Uterus (tissue), 4 donors: ENCODE data around the gene C17orf75. TPM values are rescaled to one million over a fixed set of nuclear protein-coding genes. Genes with fewer than 3 reads are reported as not detected.

Experiments
- DNase-seq, 2 donors: peaks; one replicate each; pipeline ENCODE4 v3.0.0-alpha.2; 2019 to 2020
- H3K27ac ChIP-seq, 2 donors: fragments of 200-600 bp; sonication (generic); 1 replicate in 1 of 2; 2 replicates in 1 of 2; pipeline ENCODE4 v1.5.1; 2016 to 2018
- H3K27me3 ChIP-seq, 2 donors: fragments of 200-600 bp; sonication (generic); one replicate each; pipeline ENCODE4 v1.5.1; 2018 to 2019; ENCODE audit warnings: control low read depth in 1 of 2
- H3K36me3 ChIP-seq, 2 donors: fragments of 200-600 bp; sonication (generic); one replicate each; pipeline ENCODE4 v1.5.1; 2019; ENCODE audit warnings: control low read depth in 1 of 2
- H3K4me1 ChIP-seq, 2 donors: fragments of 200-600 bp; sonication (generic); one replicate each; pipeline ENCODE4 v1.5.1; 2018 to 2019; ENCODE audit warnings: control low read depth in 1 of 2
- H3K4me3 ChIP-seq, 2 donors: fragments of 200-600 bp; sonication (generic); 1 replicate in 1 of 2; 2 replicates in 1 of 2; pipeline ENCODE4 v1.5.1; 2018 to 2019; ENCODE audit warnings: mild to moderate bottlenecking in 1 of 2
- H3K9me3 ChIP-seq, 2 donors: fragments of 200-600 bp; sonication (generic); one replicate each; pipeline ENCODE4 v1.5.1; 2019; ENCODE audit warnings: control low read depth in 1 of 2
- POLR2A ChIP-seq, 2 donors: fragments of 450-650 bp; IDR thresholded peaks; one replicate each; pipeline ENCODE4 v1.6.1; 2016; ENCODE audit warnings: antibody characterized with exemption in 2 of 2, mild to moderate bottlenecking in 1 of 2, moderate library complexity in 1 of 2
- intact Hi-C: fragments of 100-400 bp; cut with DNase I; formaldehyde crosslinking; loops from one replicate; pipeline ENCODE4 v1.15.1; 2023; ENCODE audit warnings: low total_unique reads
- total RNA-seq, 4 donors: library from RNA; depleted of rRNA in 3 of 4; stranded (reverse); fragments of >200 nt in 3 of 4; gene quantifications; one replicate each; pipeline versions ENCODE4 v1.1.0 to v1.2.4, GENCODE V29; 2014 to 2023
- TF ChIP-seq, protein P1 (sequence below), 4 experiments: fragments of 200-600 bp in 2 of 4; fragments of 450-650 bp in 2 of 4; sonication (generic) in 2 of 4; IDR thresholded peaks; one replicate each; pipeline ENCODE4 v1.5.1; 2016 to 2019; ENCODE audit warnings: antibody characterized with exemption in 4 of 4, mild to moderate bottlenecking in 2 of 4, moderate library complexity in 1 of 4
- donor health status: DM: yes; HTN: yes; CAD: no.

Gene C17orf75
- total RNA-seq, 4 donors from 2014 or later = 11.8 to 40.9 (median 18.0) TPM

DNA sequence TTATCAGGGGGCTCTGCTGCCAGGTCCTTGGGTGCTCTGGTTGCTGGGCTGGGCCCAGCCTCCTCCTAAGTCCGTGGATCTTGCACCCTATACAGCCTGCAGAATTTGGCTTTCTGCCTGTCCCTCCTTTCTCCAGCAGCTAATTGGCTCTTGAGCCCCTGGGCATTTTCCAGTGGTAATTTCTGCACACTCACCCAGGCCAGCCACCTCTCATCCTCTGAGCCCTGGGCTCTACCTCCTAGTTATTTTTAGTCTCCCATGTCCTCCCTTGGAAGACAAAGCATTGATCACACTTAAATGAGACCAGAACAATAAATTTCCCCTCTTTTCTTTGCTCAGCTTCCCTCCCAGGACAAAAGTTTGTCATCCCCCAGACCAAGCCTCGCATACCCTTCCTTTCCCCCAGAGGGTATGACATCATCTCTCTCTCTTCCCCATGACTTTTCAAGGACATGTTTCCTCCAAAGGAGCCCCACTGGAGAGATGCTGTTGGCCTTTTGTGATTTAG is 38.1 kb downstream of the C17orf75 start:
- Histone ChIP-seq H3K36me3 (no peaks in the 10 kb centered on the region), H3K4me3 (no peak overlapping the region), H3K9me3 (no peaks in the 10 kb centered on the region), H3K27me3 (no peaks in the 10 kb centered on the region), H3K27ac (no peak overlapping the region), H3K4me1 (no peaks in the 10 kb centered on the region)
- TF ChIP-seq POLR2A (IDR thresholded peaks at IDR 0.05) = no peak
- TF ChIP-seq, protein P1, sequence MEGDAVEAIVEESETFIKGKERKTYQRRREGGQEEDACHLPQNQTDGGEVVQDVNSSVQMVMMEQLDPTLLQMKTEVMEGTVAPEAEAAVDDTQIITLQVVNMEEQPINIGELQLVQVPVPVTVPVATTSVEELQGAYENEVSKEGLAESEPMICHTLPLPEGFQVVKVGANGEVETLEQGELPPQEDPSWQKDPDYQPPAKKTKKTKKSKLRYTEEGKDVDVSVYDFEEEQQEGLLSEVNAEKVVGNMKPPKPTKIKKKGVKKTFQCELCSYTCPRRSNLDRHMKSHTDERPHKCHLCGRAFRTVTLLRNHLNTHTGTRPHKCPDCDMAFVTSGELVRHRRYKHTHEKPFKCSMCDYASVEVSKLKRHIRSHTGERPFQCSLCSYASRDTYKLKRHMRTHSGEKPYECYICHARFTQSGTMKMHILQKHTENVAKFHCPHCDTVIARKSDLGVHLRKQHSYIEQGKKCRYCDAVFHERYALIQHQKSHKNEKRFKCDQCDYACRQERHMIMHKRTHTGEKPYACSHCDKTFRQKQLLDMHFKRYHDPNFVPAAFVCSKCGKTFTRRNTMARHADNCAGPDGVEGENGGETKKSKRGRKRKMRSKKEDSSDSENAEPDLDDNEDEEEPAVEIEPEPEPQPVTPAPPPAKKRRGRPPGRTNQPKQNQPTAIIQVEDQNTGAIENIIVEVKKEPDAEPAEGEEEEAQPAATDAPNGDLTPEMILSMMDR (IDR thresholded peaks at IDR 0.05) = no peak
- intact Hi-C loops = no loop called here
- DNase-seq = no peak

DNA sequence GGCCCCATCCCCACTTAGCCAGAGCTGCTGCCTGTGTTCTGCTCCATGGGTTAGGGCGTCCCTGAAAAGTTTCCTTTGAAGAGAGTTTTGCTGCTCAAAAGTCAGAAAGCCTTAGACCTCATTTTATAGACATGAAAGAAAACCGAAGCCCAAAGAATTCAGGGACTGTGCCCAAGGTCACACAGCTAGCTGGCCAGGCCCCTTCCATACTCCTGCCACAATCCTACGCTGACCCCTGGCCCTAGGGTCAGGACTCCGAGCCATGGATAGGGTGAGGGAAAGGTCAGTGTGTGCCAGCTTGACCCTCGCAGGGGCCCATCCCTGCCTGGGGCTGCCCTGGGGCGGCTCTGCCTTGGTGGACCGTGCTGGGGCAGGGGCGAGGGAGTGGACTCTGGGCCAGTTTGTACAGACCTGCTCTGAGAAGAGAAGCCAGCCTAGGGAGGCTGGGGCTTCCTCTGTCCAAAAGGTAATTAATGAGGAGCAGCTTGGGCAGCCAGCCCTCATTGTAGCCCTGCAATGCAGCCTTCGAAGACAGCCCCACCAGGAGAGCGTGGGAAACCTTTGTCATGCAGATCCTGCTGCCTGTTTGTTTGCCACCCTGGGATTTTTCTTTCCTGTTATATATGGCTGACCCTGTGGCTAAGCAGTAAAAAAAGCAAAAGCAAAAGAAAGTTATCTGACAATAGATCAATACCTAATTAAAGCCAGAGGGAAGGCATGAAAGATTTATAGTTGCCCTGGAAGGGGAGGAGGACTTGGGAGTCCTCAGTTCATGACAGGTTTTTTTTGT is 38.9 kb downstream of the C17orf75 start:
- Histone ChIP-seq H3K4me1 (no peaks in the 10 kb centered on the region), H3K27ac (no peak overlapping the region), H3K4me3 (no peak overlapping the region), H3K9me3 (no peaks in the 10 kb centered on the region), H3K27me3 (no peaks in the 10 kb centered on the region), H3K36me3 (no peaks in the 10 kb centered on the region)
- intact Hi-C loops = no loop called here
- TF ChIP-seq POLR2A (IDR thresholded peaks at IDR 0.05) = no peak
- TF ChIP-seq, protein P1 (IDR thresholded peaks at IDR 0.05) = no peak
- DNase-seq = no peak

DNA sequence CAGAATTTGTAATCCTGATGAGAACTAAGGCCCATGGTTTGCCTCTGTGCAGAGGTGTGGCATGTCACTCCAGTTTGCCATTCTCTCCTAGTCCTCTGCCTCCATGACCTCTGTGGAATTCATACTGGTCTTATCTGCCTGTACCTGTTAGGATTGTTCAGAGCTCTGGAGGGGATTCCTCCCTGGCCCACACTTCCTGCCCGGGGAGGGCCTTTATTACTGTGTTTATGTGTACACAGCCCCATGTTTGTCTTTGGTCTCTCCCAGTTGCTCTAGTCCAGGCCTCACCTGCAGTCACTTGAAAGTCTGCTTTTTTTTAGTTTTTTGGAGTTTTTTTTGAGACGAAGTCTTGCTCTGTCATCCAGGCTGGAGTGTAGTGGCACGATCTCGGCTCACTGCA is 39.9 kb downstream of the C17orf75 start:
- Histone ChIP-seq H3K9me3 (no peaks in the 10 kb centered on the region), H3K4me1 (no peaks in the 10 kb centered on the region), H3K27ac (no peak overlapping the region), H3K27me3 (no peaks in the 10 kb centered on the region), H3K4me3 (no peak overlapping the region), H3K36me3 (no peaks in the 10 kb centered on the region)
- TF ChIP-seq POLR2A (IDR thresholded peaks at IDR 0.05) = no peak
- TF ChIP-seq, protein P1 (IDR thresholded peaks at IDR 0.05) = no peak
- intact Hi-C loops = no loop called here
- no peak for DNase-seq

DNA sequence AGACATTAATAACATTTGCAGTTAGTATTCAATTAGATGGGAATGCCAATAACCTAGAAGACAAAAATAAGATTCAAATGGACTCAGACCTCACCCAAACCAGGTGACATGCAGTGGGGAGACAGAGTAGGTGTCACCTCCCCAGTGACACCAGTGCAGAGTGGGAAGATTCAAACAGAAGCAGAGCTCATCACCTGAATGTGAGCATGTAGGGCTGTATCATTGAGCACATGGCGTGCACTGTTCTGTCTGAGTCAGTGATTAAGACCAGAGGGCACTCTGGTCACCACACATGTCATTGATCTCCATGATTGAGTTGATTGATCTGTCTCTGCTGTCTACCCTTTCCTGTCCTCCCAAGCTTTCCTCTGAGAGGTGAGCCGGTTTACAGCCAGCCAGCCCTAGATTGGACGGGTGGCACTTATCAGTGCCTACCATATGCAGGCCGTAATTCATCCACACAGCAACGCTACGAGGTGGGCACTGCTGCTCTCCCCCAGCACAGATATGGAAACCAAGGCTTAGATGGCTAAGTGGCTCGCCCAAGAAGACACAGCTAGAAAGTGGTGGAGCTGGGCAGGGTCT is 42.3 kb downstream of the C17orf75 start:
- Histone ChIP-seq H3K9me3 (no peaks in the 10 kb centered on the region), H3K27me3 (no peaks in the 10 kb centered on the region), H3K27ac (no peak overlapping the region), H3K4me1 (no peaks in the 10 kb centered on the region), H3K36me3 (no peaks in the 10 kb centered on the region), H3K4me3 (no peak overlapping the region)
- TF ChIP-seq POLR2A (IDR thresholded peaks at IDR 0.05) = no peak
- TF ChIP-seq, protein P1 (IDR thresholded peaks at IDR 0.05) = no peak
- DNase-seq = no peak
- intact Hi-C loops = no loop called here
